ENCODE data around the gene TBC1D8. TPM values are rescaled to one million over a fixed set of nuclear protein-coding genes. Genes with fewer than 3 reads are reported as not detected.

Gene TBC1D8
- total and polyA plus RNA-seq, 7 experiments from 2014 or later: 0.30 to 20.1 (median 2.2) TPM

DNA sequence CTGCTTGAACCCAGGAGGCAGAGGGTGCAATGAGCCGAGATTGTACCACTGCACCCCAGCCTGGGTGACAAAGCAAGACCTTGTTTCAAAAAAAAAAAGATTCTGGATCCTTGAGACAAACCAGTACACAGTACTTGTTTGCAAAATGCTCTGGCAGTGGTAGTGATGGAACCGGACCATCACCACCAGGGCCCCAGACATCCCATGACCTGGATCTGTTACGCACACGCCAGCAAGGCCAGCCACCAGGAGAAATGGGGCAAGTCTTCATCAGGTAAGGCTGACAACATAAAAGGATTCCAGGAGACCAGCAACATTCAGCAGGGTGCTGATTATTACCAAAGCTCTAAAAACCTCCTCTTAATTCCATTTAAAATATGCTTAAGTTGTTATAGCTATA is 35.5 kb downstream of the TBC1D8 start:
- Histone ChIP-seq H3K27ac (ENCODE audit: low read depth, low read length) (no peak overlapping the region), H3K9me3 (ENCODE audit: control insufficient read depth in 2 of 3, low read length in 3 of 3) (no peaks in the 10 kb centered on the region), H3K36me3 (ENCODE audit: control insufficient read depth in 2 of 3, insufficient read depth in 3 of 3, low read length in 3 of 3) (no peaks in the 10 kb centered on the region), H3K4me1 (ENCODE audit: control insufficient read depth in 2 of 2, insufficient read depth in 2 of 2, low read length in 2 of 2) (no peaks in the 10 kb centered on the region), H3K27me3 (ENCODE audit: control insufficient read depth in 2 of 2, insufficient read depth in 2 of 2, low read length in 2 of 2) (no peaks in the 10 kb centered on the region), H3K4me3 (ENCODE audit: low read length) (no peak overlapping the region)
- H3K27me3 Mint-ChIP-seq: peaks cover 0 to 7% (median 0%) of the 10 kb centered on the region in 5 donors
- DNase-seq (no peak), ATAC-seq (no peak)
- POLR2A ChIA-PET: no interaction called here
- no peaks in the 10 kb centered on the region for H3K9me3 Mint-ChIP-seq
- no peaks in the 10 kb centered on the region for H3K36me3 Mint-ChIP-seq
- intact Hi-C loops (cut with micrococcal nuclease): no loop called here
- CTCF ChIA-PET: no interaction called here
- H3K4me1 Mint-ChIP-seq: peaks cover 0 to 8% (median 0%) of the 10 kb centered on the region in 7 donors
- H3K27ac Mint-ChIP-seq: no peak overlapping the region
- H3K4me3 Mint-ChIP-seq: no peak overlapping the region

DNA sequence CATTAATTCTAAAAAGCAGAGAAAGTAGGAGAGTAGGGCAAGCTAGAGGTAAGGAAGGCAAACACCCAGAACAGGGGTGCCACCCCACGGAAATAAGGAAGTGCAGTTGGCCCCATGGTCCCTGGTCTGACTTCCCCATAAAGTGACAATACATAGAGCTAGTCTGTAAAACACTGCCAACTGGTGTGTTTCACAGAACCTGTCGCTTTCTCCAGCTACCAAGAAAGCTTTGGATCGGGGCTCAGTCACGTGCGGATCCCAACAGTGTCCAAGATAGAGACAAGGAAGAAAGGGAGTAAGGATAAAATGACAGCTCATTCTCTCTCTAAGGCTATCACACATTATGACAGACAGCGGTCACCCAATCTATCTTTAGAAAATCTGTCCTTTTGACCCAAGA is 36.4 kb downstream of the TBC1D8 start:
- Mint-ChIP-seq H3K27ac (peak overlapping the region in 1 of 9 donors; percentile 59), H3K9me3 (no peaks in the 10 kb centered on the region), H3K4me1 (peaks cover 0 to 8% (median 0%) of the 10 kb centered on the region in 7 donors), H3K36me3 (no peaks in the 10 kb centered on the region), H3K4me3 (no peak overlapping the region), H3K27me3 (peaks cover 0 to 7% (median 0%) of the 10 kb centered on the region in 5 donors)
- ChIA-PET CTCF (no interaction called here), POLR2A (interaction anchor here (0.6 kb wide), 1 partner anchor 814 kb away, joined by 3 read pairs; no protein-coding TSS in a partner anchor)
- peak; percentile 69 for ATAC-seq
- H3K36me3 ChIP-seq (ENCODE audit: control insufficient read depth in 2 of 3, insufficient read depth in 3 of 3, low read length in 3 of 3): no peaks in the 10 kb centered on the region
- no peak overlapping the region for H3K27ac ChIP-seq (ENCODE audit: low read depth, low read length)
- intact Hi-C loops (cut with micrococcal nuclease): no loop called here
- no peak for DNase-seq
- no peak overlapping the region for H3K4me3 ChIP-seq (ENCODE audit: low read length)
- H3K27me3 ChIP-seq (ENCODE audit: control insufficient read depth in 2 of 2, insufficient read depth in 2 of 2, low read length in 2 of 2): no peaks in the 10 kb centered on the region
- H3K4me1 ChIP-seq (ENCODE audit: control insufficient read depth in 2 of 2, insufficient read depth in 2 of 2, low read length in 2 of 2): no peaks in the 10 kb centered on the region
- H3K9me3 ChIP-seq (ENCODE audit: control insufficient read depth in 2 of 3, low read length in 3 of 3): no peaks in the 10 kb centered on the region

DNA sequence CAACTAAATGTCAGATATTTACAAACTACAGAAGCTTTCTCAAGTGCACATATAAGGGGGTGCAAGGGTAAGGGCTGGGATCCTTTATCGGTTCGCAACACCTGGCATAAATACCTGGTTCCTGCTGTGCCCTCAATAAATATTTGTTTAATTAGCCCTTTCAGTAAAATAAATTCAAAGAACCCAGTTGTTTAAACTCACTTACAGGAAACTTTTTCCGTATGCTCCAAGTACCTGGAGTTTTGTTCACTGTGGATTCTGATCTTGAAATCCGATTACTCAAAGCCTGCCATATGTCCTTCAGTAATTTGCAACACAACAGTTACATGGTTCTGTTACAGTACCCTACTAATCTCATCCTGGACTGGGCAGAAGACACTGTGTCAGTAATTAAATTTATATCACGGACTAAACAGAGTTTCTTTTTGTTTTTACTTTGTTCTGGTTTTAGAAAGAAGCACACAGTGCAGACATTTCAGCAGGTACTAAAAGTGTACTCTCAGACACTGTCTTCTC is 36.9 kb downstream of the TBC1D8 start:
- H3K36me3 Mint-ChIP-seq: no peaks in the 10 kb centered on the region
- intact Hi-C loops (cut with micrococcal nuclease): no loop called here
- H3K9me3 ChIP-seq (ENCODE audit: control insufficient read depth in 2 of 3, low read length in 3 of 3): no peaks in the 10 kb centered on the region
- H3K27ac Mint-ChIP-seq: peak overlapping the region in 1 of 9 donors; percentile 59
- H3K4me3 ChIP-seq (ENCODE audit: low read length): no peak overlapping the region
- peaks cover 0 to 7% (median 0%) of the 10 kb centered on the region in 5 donors for H3K27me3 Mint-ChIP-seq
- peaks cover 0 to 6% (median 0%) of the 10 kb centered on the region in 7 donors for H3K4me1 Mint-ChIP-seq
- DNase-seq (no peak), ATAC-seq (no peak)
- POLR2A ChIA-PET: interaction anchor here (0.6 kb wide), 1 partner anchor 814 kb away, joined by 3 read pairs; no protein-coding TSS in a partner anchor
- H3K27me3 ChIP-seq (ENCODE audit: control insufficient read depth in 2 of 2, insufficient read depth in 2 of 2, low read length in 2 of 2): no peaks in the 10 kb centered on the region
- H3K9me3 Mint-ChIP-seq: no peaks in the 10 kb centered on the region
- H3K4me1 ChIP-seq (ENCODE audit: control insufficient read depth in 2 of 2, insufficient read depth in 2 of 2, low read length in 2 of 2): no peaks in the 10 kb centered on the region
- H3K4me3 Mint-ChIP-seq: no peak overlapping the region
- CTCF ChIA-PET: no interaction called here
- no peaks in the 10 kb centered on the region for H3K36me3 ChIP-seq (ENCODE audit: control insufficient read depth in 2 of 3, insufficient read depth in 3 of 3, low read length in 3 of 3)
- H3K27ac ChIP-seq (ENCODE audit: low read depth, low read length): no peak overlapping the region

DNA sequence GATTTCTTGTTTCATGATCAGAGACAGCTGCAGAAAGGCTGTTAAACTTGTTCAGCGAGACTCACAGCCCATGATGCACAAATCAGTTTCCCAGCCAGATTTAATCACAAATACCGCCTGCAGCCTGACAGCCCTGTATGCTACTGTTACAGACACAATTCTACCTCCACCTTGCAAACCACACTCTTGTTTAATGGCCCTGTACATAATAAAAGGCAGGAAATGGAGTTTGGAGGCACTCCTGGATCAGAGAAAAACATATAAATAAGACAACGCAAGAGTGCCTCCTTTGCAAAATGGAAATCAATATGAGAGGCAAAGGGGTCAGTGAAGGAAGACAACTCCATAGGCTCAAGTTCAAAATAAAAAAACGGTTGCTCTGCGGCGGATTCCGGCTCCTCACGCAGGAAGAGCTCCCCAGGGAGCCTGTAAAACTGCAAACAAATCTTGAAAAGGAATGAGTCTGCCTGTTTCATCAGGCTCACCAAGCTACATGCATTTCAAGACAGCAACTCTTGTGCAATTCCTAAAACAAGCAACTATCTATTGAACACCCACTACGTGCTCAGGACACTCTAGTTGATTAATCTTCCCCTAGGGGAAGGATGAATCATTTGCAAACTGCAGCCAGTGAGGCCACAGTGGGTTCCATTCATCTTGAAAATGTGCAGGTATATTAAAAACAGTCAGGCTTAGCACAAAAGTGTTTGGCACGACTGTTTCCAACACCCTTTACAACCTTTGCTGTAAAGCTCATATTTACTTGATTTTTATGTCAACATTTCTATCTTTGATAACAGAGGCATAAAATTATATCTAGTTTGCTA is 37.5 kb downstream of the TBC1D8 start:
- intact Hi-C loops (cut with micrococcal nuclease): no loop called here
- CTCF ChIA-PET: interaction anchor here (0.6 kb wide), 1 partner anchor 23 kb away, joined by 3 read pairs; no protein-coding TSS in a partner anchor
- H3K27ac ChIP-seq (ENCODE audit: low read depth, low read length): no peak overlapping the region

GRCh38 chr2:101112772-101113157 is 38.4 kb downstream of the TBC1D8 start:
- peak; percentile 52 for ATAC-seq
- peaks cover 0 to 7% (median 0%) of the 10 kb centered on the region in 5 donors for H3K27me3 Mint-ChIP-seq
- H3K27ac ChIP-seq (ENCODE audit: low read depth, low read length): no peak overlapping the region
- no peaks in the 10 kb centered on the region for H3K4me1 ChIP-seq (ENCODE audit: control insufficient read depth in 2 of 2, insufficient read depth in 2 of 2, low read length in 2 of 2)
- no peaks in the 10 kb centered on the region for H3K9me3 ChIP-seq (ENCODE audit: control insufficient read depth in 2 of 3, low read length in 3 of 3)
- no peak overlapping the region for H3K27ac Mint-ChIP-seq
- no peaks in the 10 kb centered on the region for H3K36me3 ChIP-seq (ENCODE audit: control insufficient read depth in 2 of 3, insufficient read depth in 3 of 3, low read length in 3 of 3)
- no peaks in the 10 kb centered on the region for H3K27me3 ChIP-seq (ENCODE audit: control insufficient read depth in 2 of 2, insufficient read depth in 2 of 2, low read length in 2 of 2)
- intact Hi-C loops (cut with micrococcal nuclease): no loop called here
- no peaks in the 10 kb centered on the region for H3K36me3 Mint-ChIP-seq
- no peak for DNase-seq
- peaks cover 0 to 6% (median 0%) of the 10 kb centered on the region in 7 donors for H3K4me1 Mint-ChIP-seq
- ChIA-PET POLR2A (no interaction called here), CTCF (interaction anchor here (0.6 kb wide), 1 partner anchor 24 kb away, joined by 3 read pairs; no protein-coding TSS in a partner anchor)
- no peaks in the 10 kb centered on the region for H3K9me3 Mint-ChIP-seq
- no peak overlapping the region for H3K4me3 Mint-ChIP-seq
- H3K4me3 ChIP-seq (ENCODE audit: low read length): no peak overlapping the region

More for the DNA sequence above, 37.5 kb downstream of the TBC1D8 start:
- Mint-ChIP-seq H3K4me1 (peaks cover 0 to 6% (median 0%) of the 10 kb centered on the region in 7 donors), H3K4me3 (no peak overlapping the region), H3K27ac (no peak overlapping the region), H3K9me3 (no peaks in the 10 kb centered on the region), H3K27me3 (peaks cover 0 to 7% (median 0%) of the 10 kb centered on the region in 5 donors), H3K36me3 (no peaks in the 10 kb centered on the region)
- Histone ChIP-seq H3K4me3 (ENCODE audit: low read length) (no peak overlapping the region), H3K27me3 (ENCODE audit: control insufficient read depth in 2 of 2, insufficient read depth in 2 of 2, low read length in 2 of 2) (no peaks in the 10 kb centered on the region), H3K4me1 (ENCODE audit: control insufficient read depth in 2 of 2, insufficient read depth in 2 of 2, low read length in 2 of 2) (no peaks in the 10 kb centered on the region), H3K36me3 (ENCODE audit: control insufficient read depth in 2 of 3, insufficient read depth in 3 of 3, low read length in 3 of 3) (no peaks in the 10 kb centered on the region), H3K9me3 (ENCODE audit: control insufficient read depth in 2 of 3, low read length in 3 of 3) (no peaks in the 10 kb centered on the region)
- POLR2A ChIA-PET: no interaction called here
- DNase-seq (no peak), ATAC-seq (peak; percentile 19)

- no peak for ATAC-seq
- Histone ChIP-seq H3K27ac (ENCODE audit: low read depth, low read length) (no peak overlapping the region), H3K27me3 (ENCODE audit: control insufficient read depth in 2 of 2, insufficient read depth in 2 of 2, low read length in 2 of 2) (no peaks in the 10 kb centered on the region), H3K4me1 (ENCODE audit: control insufficient read depth in 2 of 2, insufficient read depth in 2 of 2, low read length in 2 of 2) (no peaks in the 10 kb centered on the region), H3K36me3 (ENCODE audit: control insufficient read depth in 2 of 3, insufficient read depth in 3 of 3, low read length in 3 of 3) (no peaks in the 10 kb centered on the region), H3K4me3 (ENCODE audit: low read length) (no peak overlapping the region), H3K9me3 (ENCODE audit: control insufficient read depth in 2 of 3, low read length in 3 of 3) (no peaks in the 10 kb centered on the region)
- Mint-ChIP-seq H3K9me3 (no peaks in the 10 kb centered on the region), H3K4me1 (peaks cover 0 to 6% (median 0%) of the 10 kb centered on the region in 7 donors), H3K27ac (no peak overlapping the region), H3K4me3 (no peak overlapping the region), H3K27me3 (peaks cover 0 to 7% (median 0%) of the 10 kb centered on the region in 5 donors), H3K36me3 (no peaks in the 10 kb centered on the region)
- CTCF ChIA-PET: no interaction called here
- POLR2A ChIA-PET: no interaction called here
- no peak for DNase-seq
- intact Hi-C loops (cut with micrococcal nuclease): no loop called here
Measured at GRCh38 chr2:101111917-101112771, 39.0 kb downstream of the TBC1D8 start.
